ENCODE results near the gene HRC. TPM values are rescaled to one million over a fixed set of nuclear protein-coding genes. Genes with fewer than 3 reads are reported as not detected.

HRC gene
- total RNA-seq, 1 donor from 2014 or later, result not detected

Other genes starting within 250 kb of the HRC start
- gene DHDH, start 221.7 kb downstream of the HRC start, total RNA-seq, result 0.23 TPM
- gene BAX, start 200.5 kb downstream of the HRC start, total RNA-seq, result 18.9 TPM
- gene FTL, start 190.1 kb downstream of the HRC start, total RNA-seq, result 8,713 TPM
- gene GYS1, start 162.1 kb downstream of the HRC start, total RNA-seq, result 13.6 TPM
- 34.3 TPM for gene RUVBL2, start 161.5 kb downstream of the HRC start, total RNA-seq
- not detected for gene LHB, start 138.3 kb downstream of the HRC start, total RNA-seq
- not detected for gene CGB3, start 131.1 kb downstream of the HRC start, total RNA-seq
- not detected for gene CGB2, start 123.5 kb downstream of the HRC start, total RNA-seq
- not detected for gene CGB1, start 118.5 kb downstream of the HRC start, total RNA-seq
- not detected for gene CGB5, start 111.5 kb downstream of the HRC start, total RNA-seq
- gene CGB8, start 106.3 kb downstream of the HRC start, total RNA-seq, result not detected
- not detected for gene CGB7, start 97.6 kb downstream of the HRC start, total RNA-seq
- gene NTF4, start 90.6 kb downstream of the HRC start, total RNA-seq, result not detected
- not detected for gene KCNA7, start 82.7 kb downstream of the HRC start, total RNA-seq
- 170 TPM for gene SNRNP70, start 69.9 kb downstream of the HRC start, total RNA-seq
- 5.5 TPM for gene LIN7B, start 41.0 kb downstream of the HRC start, total RNA-seq
- gene C19orf73, start 36.3 kb downstream of the HRC start, total RNA-seq, result 2.2 TPM
- 2.3 TPM for gene PPFIA3, start 35.9 kb downstream of the HRC start, total RNA-seq
- 15.0 TPM for gene TRPM4, start 2.4 kb upstream of the HRC start, total RNA-seq
- 2.4 TPM for gene SLC6A16, start 169.8 kb upstream of the HRC start, total RNA-seq
- 2.2 TPM for gene CD37, start 180.0 kb upstream of the HRC start, total RNA-seq
- 5.1 TPM for gene TEAD2, start 207.0 kb upstream of the HRC start, total RNA-seq
- gene DKKL1, start 208.5 kb upstream of the HRC start, total RNA-seq, result not detected
- not detected for gene KASH5, start 232.9 kb upstream of the HRC start, total RNA-seq